ENCODE measurements around the gene RIMS1. TPM values are rescaled to one million over a fixed set of nuclear protein-coding genes. Genes with fewer than 3 reads are reported as not detected.

The RIMS1 gene
- 1 to 10 TPM in 1 of 3 donors, under 1 TPM in 1, not detected in 1; 0.53 to 2.2 TPM for total RNA-seq
- long read RNA-seq, donor 1, partial matches to known transcripts, result 0 of 2 reads
- long read RNA-seq, donor 1, other reads (novel, unspliced or antisense), result 2 of 2 reads
- long read RNA-seq, donor 2, result 0 reads

GRCh38 chr6:71886184-71887005 lies at the start of gene RIMS1:
Gene RIMS1 (plus strand): TSS chr6:71886550. CDS start chr6:71887024, 474 bp downstream.
- H3K9me3 ChIP-seq, result no peaks in the 10 kb centered on the region
- no peaks in the 10 kb centered on the region for H3K4me1 ChIP-seq (ENCODE audit: low read depth)
- ATAC-seq (no peak), DNase-seq (peak in 1 of 3 donors; percentile 28)
- no peak within 1 kb of the TSS for H3K4me3 ChIP-seq
- no peak for TF ChIP-seq CTCF (IDR thresholded peaks at IDR 0.05)
- no peaks in the 10 kb centered on the region for H3K36me3 ChIP-seq (ENCODE audit: low read depth)
- intact Hi-C loops (cut with DNase I, micrococcal nuclease), result no loop called here

- no peak overlapping the region for H3K4me3 ChIP-seq
- DNase-seq (no peak), ATAC-seq (no peak)
- no peaks in the 10 kb centered on the region for H3K36me3 ChIP-seq (ENCODE audit: low read depth)
- no peaks in the 10 kb centered on the region for H3K9me3 ChIP-seq
- TF ChIP-seq CTCF (IDR thresholded peaks at IDR 0.05), result no peak
- intact Hi-C loops (cut with DNase I, micrococcal nuclease), result no loop called here
- H3K4me1 ChIP-seq (ENCODE audit: low read depth), result no peaks in the 10 kb centered on the region
These were observed 35.1 kb upstream of the RIMS1 start for GRCh38 chr6:71851214-71851613.

- Histone ChIP-seq H3K9me3 (no peaks in the 10 kb centered on the region), H3K4me3 (no peak overlapping the region), H3K4me1 (ENCODE audit: low read depth) (no peaks in the 10 kb centered on the region), H3K36me3 (ENCODE audit: low read depth) (no peaks in the 10 kb centered on the region)
- DNase-seq, result no peak
- ATAC-seq, result no peak
- no peak for TF ChIP-seq CTCF (IDR thresholded peaks at IDR 0.05)
- intact Hi-C loops (cut with DNase I, micrococcal nuclease), result no loop called here
These were observed 33.4 kb upstream of the RIMS1 start for GRCh38 chr6:71852948-71853347.

- intact Hi-C loops (cut with DNase I, micrococcal nuclease), result no loop called here
- TF ChIP-seq CTCF (IDR thresholded peaks at IDR 0.05), result no peak
- Histone ChIP-seq H3K4me1 (ENCODE audit: low read depth) (no peaks in the 10 kb centered on the region), H3K36me3 (ENCODE audit: low read depth) (no peaks in the 10 kb centered on the region), H3K4me3 (no peak overlapping the region), H3K9me3 (no peaks in the 10 kb centered on the region)
- no peak for DNase-seq
- no peak for ATAC-seq
These were observed 30.9 kb upstream of the RIMS1 start for GRCh38 chr6:71855406-71855805.

- H3K9me3 ChIP-seq, result no peaks in the 10 kb centered on the region
- H3K36me3 ChIP-seq (ENCODE audit: low read depth), result no peaks in the 10 kb centered on the region
- TF ChIP-seq CTCF (IDR thresholded peaks at IDR 0.05), result no peak
- intact Hi-C loops (cut with DNase I, micrococcal nuclease), result no loop called here
- H3K4me1 ChIP-seq (ENCODE audit: low read depth), result no peaks in the 10 kb centered on the region
- no peak overlapping the region for H3K4me3 ChIP-seq
- DNase-seq (no peak), ATAC-seq (no peak)
These were observed 7.3 kb upstream of the RIMS1 start for GRCh38 chr6:71879016-71879415.
